GM19324 (cell line): ENCODE results near the gene FAAP100.
A peak's percentile ranks its signal among the peaks of the same experiment; 100 is the strongest.

Experiments used
- ATAC-seq: cut with Tn5 transposase; IDR thresholded peaks from one replicate; pipeline ENCODE4 v1.9.1; 2021; ENCODE audit warnings: mild to moderate bottlenecking, moderate library complexity; ENCODE audit not compliant: unreplicated experiment, low FRiP score

FAAP100 gene

DNA sequence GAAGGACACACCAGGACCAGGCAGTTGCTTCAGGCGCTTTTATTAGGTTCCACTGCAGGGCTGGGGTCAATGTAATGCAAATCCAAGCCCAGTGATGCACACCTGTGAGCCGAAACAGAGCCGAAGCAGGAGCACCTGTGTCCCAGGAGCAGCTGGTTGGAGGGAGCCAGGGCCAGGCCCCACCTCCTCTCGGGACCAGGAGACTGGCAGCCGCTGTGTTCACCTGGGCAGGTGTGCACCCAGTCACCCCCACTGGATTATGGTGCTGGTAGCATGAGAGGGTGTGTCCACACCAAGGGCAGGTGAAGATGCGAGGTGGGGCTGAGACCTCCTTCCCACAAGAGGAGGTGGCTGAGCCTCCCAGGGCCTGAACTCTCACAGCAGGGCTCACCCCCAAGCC lies 4.7 kb upstream of the FAAP100 start:
- no peak for ATAC-seq

DNA sequence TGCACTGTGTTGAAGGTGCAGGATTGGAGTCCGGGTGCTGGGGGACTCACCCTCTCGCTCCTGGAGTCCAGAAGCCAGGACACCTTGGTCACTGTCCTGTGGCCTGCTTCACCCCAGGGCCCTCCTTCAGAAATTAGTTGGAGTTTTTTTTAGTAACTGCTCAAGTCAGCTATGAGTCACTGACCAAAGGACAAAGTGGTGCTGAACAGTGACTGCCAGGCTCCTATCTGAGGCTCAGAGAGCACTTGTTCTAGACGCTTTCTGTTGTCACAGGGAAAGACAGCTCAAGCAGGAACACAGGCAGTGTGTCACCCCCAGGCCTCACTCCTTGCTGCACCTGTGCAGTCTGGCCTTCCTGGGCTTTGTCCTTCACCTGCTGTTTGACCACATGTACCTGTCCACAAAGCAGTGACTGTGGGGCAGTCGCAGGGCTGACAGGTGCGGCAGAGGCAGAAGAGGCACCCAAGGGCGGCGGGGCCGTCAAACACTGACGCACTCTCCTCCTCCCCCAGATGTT lies 4.1 kb upstream of the FAAP100 start:
- ATAC-seq: no peak

DNA sequence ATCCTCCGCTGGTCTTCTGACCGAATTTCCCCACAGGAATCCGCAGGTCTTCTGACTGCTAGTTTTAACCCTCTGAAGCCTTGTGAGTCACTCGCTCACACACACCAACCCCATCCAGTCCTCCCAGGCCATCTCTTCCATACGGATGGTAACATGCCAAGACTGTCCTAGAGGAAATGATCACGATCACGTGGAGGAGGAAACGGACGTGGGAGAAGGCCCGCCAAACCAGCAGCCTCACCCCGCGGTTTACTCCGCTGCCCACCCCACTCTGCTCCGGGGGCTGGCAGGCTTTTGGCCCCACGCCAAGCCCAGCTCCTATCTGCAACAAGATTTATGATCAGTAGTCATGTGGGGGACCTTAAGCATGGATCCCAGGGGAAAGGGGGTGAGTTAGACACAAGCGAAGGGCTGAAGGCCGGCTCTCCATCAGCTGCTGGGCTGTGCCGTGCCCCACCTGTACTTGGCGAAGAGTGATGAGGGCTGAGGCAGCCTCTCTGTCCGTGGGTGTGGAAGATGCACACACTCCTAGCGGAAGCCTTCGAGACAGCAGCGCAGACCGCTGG lies 1.5 kb upstream of the FAAP100 start:
- no peak for ATAC-seq

DNA sequence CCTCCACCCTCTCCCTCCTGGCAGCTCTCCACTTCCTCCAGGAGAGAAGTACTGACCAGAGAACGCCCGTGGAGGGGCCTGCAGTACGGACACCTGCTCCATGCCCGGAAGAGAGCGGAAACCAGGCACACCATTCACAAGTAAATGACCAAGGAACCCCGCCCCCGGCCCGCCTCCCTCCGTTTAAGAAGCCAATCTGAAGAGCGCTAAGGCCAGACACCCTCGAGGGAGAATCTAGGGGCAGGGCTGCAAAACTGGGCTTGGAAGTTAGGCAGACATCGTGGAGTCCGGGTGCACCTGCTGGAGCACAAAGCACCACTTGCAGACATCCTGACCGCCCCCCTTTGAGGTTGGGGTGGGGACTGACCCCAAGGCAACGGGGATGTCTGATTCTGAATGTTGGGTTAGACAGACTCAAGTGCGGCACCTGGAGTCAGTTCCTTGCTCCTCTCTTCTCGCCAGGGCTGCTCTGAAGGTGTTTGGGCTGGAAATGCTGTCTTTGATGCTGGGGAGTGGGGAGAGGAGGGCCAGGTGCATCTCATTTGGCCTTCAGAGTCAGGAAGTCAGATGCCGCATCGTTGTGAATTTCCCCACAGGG lies 964 bp upstream of the FAAP100 start:
- peak; percentile 30 for ATAC-seq

DNA sequence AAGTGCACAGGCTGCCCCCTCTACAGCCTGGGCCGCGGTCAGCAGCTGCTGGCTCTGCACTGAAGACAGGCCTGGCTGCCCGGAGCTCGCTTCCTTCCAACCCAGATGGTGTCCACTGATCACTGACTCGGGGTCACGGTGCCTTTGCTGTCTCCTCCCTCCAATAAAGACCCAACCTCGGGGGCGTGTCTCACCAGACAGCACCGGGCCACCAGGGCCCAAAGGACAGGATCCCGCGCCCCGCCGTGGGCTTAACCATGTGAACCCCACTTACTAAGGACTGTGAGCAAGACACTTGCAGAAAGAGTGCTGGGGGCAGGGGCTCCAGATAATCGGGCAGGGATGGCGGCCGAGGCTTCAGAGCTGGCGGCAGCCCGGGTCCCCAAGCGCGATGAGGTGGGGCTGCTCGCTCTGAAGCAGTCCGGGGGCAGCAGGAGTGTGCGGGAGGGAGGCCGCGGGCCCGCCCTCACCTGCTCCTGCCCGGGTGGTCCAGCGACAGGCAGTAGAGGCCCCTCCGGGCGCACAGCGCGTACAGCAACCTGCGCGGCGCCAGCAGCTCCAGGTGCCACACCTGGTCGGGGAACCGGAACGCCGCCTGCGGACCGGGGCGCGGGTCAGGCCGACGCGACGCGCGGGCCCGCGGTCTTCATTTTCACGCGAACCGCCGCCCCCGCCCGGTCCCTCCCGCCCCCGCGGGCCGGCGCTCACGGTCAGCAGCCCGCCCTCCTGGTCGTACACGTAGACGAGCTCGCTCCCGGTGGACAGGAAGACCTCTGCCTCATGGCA lies 502 bp downstream of the FAAP100 start:
- no peak for ATAC-seq

DNA sequence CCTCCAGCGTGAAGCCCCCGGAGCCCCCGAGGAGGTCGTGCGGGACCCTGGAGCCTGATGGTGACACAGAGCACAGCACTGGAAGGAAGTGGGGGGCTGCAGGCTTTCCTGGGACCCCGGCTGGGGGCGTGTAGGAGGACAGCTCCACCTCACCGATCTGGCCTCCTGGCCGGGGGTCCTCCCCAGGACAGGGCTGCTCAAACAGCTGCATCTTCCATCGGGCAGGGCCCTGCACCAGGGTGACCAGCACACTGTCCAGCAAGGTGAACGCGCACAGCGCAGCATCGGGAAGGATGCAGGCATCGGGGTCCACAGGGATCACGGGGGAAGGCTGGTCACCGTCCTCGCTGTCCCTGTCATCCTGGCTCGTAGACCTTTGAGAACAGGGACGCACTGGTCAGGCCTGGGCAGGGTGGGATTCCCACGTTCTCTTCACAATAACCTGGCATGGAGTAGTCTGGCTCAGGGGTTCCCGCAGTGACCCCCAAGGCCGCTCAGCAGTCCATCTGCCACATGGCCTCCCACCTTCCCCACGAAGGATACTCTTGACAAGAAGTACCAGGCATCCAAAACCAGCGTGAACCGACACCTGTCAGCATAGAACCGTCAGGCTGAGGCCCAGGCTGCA lies 1.2 kb downstream of the FAAP100 start:
- no peak for ATAC-seq

DNA sequence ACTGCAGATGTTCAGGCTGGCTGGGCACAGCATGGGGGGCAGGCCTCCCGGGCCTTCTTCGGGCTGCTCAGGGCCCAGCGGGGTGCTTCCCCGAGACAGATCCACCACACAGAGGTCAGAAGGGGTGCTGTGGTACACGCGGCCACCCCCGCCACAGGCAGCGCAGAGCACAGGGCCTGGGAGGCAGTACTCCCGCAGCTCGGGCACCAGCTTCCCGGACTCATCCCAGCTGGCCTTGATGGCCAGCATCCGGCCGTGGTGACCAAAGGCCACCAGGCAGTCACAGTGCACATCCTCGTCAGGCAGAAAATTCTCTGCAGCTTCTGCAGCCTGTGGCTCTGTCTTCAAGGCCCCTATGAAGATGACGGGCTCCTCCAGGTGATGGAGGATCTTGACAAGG lies 1.9 kb downstream of the FAAP100 start:
- no peak for ATAC-seq

DNA sequence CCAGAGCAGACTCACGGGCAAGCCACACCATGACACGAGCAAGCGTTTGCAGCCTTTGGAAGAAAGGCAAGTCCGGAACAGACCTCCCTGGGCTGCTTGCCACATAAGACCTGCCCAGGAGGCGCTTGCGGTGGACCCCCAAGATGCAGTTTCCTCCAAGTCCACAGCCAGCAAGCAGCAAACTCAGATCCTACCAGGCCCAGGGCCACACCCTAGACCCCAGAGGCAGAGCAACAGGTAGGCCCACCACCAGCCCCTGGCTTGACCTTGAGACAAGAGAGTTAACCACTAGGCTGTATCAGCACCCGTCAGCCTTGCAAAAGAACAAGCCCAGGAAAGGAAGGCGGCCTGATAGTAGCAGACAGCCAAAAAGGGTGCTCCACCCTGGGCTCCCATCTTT lies 2.3 kb downstream of the FAAP100 start:
- ATAC-seq: no peak

DNA sequence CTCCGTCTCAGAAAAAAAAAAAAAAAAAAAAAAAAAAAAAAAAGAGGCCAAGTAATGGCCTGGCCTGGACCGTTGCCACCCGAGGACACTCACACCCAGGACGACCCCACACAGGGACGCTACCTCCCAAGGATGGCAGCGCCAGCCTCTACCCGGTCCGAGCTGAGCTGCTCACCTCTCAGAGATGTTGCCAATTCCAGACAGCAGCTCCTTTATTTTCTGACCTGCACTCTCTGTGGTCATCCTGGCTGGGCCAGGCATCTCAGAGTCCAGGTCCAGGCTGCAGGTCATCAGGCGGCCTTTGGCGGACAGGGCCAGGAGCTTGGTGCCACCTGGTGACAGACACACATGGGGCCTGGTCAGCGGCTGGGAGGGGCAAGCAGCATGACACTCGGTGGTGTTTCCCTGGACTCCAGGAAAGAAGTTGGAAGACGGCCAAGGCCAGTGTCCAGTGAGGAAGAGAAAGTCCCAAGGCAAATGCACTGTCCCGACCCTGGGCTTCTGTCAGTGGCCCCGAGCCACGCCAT lies 3.1 kb downstream of the FAAP100 start:
- ATAC-seq: no peak

DNA sequence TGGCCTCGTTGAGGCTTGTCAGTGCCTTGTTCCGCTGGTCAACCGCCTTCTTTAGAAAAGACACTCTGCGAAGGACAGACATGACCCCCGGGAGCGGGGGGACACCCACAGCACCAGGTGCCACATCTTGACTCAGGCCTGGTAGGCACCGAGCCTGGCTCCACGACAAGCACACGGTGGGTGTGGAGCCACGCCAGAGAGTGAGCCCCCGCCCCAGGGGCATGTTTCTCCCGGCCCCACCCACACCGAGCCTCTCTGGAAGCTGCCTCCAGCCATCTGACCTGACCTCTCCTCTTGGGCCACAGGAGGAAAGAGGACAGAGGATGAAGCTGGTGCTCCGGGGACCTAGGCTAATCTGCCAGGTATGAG lies 4.6 kb downstream of the FAAP100 start:
- no peak for ATAC-seq

DNA sequence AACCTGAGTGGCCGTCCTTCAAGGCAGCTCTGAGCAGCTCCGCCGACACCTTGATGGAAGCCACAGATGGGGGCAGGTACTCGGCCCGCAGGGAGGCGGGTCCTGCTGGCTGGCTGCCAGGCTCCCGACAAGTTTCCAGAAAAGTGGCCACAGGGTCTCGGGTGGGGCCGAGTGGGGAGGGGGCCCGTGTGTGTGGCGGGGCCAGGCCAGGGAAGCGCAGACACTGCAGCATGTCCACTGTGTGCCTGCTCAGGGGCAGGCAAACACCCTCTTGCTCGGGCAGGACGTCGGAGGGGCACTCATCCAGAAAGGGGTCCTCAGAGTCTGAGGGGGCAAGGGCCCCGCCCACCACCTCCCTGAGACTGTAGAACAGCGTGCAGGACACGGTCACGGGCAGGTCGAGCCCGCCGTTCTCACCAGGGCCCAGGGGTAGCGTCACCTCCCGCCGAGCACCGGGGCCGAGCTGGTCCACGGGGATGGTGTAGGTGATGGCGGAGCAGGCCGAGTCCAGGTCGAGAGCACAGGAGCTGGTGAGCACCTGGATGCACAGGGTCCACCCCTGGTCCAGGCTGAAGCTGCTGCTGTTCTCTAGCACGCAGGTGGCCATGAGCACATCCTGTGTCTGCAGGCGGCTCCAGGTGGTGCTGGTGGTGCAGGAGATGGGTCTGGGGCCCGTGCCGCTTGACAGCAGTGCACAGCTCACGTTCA lies 5.1 kb downstream of the FAAP100 start:
- ATAC-seq: no peak

DNA sequence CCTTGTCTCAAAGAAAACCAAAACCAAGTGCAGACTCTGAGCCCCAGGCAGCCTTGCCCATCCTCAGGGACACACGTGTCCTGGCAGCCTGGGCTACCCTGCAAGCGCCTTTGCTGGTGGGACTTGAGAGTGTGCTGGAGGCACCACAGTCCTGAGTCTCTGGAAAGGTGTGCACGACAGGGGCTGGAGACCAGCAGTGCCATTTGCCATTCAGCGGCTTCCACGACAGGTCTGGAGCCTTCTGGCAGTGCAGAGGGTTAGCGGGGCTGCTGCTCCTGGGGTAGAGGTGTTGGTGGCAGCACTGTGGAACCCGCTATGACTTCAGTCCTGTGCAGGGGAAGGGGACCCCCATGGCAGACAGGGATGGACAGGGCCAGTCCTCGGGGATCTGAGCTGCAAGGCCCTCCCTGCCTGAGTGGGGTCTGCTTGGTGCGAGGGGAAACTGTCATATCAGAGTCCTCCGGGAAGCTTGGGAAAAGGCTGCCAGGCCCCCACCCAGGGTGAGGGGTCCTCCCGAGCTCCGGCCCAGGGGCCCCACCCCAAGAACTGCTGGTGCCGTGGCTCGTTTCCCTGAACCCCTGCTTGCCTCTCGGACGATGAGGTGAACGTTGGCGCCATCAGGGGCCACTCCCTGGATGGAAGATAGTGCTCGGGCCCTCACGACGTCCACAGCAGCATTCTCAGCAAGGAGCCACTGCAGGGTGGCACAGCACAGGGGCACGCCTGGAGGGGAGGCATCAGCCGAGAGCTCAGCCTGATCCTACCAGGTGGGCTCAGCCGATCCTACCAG lies 6.8 kb downstream of the FAAP100 start:
- ATAC-seq: no peak

DNA sequence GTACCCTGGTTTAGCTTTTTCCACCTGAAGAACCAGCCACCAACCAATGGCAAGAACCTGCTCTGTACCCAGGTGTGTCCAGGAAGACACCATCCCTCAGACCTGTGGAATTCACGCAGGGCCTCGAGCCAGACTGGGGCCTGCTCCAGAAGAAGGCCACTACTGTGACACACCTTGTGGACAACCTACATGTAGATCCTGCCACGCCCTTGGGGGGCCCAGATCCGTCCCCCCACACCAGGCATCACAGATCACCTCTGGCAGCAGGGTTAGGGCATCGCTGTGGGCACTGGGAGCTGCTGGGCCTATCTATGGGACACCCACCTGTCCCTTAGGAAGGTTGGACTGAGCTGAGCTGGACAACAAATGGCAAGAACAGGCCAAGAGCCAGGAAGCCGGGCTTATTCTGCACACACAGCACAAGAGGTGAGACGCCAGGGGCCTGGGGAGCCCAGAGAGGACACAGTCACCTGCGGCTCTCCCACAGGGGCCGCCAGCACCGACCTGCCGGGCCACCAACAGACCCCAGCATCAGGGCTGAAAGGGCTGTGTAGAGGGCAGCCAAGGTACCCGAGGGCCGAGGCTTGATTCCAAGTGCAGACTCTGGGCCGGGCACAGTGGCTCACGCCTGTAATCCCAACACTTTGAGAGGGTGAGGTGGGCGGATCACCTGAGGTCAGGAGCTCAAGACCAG lies 7.7 kb downstream of the FAAP100 start:
- ATAC-seq: no peak

DNA sequence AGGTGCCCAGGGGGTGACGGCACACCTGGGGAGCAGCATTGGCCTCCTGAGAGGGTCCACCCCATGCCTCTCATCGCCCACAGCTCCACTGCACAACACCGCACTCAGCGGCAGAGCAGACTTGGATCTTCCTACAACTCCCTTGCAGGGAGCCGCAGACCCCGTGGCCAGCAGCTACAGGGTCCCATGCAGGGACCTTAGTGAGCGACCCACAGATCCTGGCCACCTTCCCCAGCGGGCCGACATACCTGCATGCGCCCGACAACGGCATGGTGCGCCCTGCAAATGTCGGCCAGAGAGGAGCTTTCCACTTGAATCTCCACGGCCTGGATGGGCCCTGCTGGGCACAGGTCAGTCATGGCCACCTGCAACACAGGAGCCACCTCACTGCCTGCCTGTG lies 8.4 kb downstream of the FAAP100 start:
- no peak for ATAC-seq

DNA sequence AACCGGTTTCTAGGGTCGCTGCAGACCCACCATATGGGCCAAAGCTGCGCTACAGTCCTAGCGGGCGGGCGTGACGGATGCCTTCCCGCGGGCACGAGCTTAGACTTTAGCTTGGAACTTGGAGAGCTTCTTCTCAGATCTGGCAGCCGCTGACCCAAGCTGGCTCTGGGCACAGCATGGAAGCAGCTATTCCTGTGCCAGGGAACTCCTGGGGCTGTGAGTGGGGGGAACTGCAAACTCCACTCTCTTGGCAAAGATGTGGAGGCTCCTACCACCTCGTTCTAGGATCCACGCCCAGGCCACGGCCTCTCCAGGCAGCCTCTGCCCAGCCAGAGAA lies 8.8 kb downstream of the FAAP100 start:
- no peak for ATAC-seq

DNA sequence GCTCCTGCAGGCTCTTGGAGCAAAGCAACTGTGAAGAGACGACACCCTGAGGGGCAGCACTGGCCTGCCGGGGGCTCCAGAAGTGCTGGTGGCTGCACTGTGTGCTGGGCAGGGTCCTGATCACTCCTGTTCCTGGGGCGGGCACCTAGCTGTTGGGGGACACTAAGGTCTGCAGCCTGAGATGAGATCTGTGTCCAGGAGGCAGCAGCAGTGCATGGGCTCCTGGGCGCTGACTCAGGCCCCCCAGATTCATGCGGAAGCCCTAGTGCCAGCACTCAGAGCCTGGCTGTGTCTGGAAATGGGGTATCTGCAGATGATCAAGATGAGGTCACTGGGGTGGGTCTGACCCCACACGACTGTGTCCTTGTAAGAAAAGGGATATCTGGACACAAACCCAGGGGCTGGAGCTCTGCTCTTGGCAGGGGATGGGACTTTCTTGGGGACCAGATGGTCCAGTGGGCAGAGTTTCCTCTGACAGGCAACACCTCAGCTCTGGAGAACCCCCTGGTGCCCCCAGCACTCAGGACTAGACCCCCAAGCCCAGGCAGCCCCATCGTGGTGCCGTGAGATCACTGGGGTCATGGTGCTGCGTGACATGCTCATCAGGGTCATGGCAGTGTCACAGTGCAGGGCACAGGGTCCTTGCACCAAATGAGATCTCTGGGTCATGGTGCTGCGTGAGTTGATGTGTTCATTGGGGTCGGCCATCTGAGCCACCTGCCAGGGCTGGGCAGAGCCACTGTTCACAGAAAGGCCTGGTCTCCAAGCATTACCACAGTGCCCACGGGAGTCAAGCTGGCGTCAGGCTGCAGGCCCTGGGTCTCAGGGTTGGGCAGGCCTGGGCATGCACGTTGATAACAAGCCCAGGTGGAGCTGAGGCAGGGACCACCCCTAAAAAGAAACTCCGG lies 9.5 kb downstream of the FAAP100 start:
- no peak for ATAC-seq

DNA sequence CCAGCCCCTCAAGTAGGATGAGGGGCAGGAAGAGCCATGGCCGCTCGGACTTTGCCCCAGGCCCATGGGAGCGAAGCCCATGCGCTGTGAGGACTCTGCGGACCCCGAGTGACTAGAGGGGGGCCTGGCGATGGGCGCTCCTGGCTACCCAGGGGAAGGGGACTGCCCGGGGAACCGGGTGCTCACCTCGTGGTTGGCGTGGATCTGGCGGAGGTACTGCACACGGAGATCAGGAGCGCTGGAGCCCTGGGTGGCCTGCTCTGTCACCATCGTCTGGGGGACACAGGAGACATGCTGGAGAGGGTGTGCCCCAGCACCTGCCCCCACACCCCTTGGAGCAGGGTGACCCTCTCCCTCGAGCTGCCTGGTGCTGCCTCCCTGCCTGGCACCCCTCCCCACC lies 11.0 kb downstream of the FAAP100 start:
- no peak for ATAC-seq

DNA sequence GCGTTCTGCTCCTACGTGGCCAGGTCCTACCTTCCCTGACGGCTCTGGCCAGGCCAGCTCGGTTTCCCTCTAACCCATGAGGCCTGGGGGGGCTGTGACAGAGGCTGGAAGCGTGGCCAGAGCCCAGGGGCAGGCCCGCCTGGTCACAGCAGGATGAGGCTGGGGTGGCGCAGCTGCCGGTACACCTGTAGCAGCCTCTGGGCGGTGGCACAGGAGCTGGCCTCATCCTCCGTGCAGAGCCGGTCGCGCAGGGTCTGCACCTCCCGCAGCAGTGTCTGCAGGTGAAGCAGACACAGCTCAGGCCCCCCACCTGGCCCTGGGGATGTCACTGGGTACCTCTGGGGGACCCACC lies 11.5 kb downstream of the FAAP100 start:
- no peak for ATAC-seq
